ELR (cell line): ENCODE measurements around the gene P4HTM.

Experiments used
- DNase-seq: peaks from one replicate; pipeline ENCODE4 v3.0.0-alpha.2; 2015; ENCODE audit warnings: low read depth

The P4HTM gene

DNA sequence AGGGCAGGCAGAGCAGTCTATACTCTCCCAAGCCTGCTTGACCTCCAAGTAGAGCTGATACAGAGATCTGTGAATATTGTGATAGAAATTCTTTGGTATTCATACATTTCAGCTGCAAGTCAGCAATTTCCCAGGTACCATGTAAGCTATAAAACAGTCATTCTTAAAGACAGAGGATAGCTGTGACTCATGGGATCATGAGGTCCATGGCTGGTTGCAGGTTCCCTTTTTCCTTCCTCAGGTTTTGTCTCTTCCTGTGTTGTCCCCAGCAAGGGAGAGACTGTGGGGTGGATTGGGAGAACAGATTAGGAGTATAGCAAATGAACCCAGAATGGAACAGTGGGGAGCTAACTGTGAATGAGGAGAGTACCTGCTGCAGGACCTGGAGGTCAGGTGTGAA, 5.4 kb upstream of the P4HTM start:
- DNase-seq, result peak; percentile 52

DNA sequence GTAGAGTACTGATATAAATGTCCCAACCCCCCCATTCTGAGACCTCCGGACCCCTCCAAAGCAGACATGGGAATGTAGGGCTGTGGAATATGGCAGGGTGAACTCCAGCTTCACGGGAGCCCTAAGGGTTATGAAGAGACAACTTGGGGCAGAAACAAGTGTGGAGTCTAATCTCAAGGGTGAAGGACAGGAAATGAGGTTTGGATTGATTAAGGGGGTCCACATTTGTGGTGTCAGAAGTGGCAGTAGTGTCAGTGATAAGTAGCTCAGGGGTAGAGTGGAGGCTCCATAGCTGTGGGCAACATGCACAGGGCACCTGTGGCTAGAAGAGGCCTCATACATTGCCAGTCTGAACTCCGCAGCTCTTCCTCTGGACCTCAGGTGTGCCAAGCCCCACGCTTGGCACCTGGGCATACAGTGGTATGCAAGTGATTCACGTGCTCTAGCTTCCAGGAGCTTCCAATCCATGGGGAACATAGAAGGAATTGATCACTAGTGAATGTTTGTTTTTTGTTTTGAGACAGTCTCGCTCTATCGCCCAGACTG, 4.1 kb upstream of the P4HTM start:
- DNase-seq, result no peak

DNA sequence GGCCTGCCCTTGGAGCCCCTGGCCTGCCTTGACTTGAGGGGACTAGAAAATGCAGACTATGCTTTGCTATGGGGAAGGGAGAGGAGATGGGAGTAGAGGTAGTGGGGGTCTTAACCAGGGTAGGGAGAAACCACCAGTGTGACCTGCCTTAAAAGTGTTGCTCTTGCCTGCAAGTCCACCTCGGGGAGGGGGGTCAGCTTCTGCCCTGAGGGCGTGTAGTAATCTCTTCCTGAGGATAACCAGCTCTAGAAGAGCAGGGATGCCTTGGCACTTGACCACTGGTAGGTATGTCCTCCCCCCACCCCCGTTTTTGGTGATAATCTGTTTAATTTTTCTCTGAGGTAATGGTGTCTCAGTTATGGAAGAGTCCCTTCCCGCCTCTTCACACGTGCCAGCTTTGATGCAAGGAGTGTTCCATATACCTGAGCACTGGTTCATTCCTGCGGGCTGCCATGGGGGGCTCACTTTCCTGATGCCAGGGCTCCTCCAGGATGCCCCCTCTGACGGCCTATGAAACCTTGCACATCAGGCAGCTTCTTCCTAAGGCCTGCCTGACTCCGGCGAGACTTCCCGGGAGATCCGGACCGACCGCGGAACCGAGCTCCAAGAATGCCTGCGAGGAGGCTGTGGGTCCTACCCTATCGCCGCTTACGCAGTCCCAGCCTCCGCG, 780 bp upstream of the P4HTM start:
- DNase-seq, result peak; percentile 52

DNA sequence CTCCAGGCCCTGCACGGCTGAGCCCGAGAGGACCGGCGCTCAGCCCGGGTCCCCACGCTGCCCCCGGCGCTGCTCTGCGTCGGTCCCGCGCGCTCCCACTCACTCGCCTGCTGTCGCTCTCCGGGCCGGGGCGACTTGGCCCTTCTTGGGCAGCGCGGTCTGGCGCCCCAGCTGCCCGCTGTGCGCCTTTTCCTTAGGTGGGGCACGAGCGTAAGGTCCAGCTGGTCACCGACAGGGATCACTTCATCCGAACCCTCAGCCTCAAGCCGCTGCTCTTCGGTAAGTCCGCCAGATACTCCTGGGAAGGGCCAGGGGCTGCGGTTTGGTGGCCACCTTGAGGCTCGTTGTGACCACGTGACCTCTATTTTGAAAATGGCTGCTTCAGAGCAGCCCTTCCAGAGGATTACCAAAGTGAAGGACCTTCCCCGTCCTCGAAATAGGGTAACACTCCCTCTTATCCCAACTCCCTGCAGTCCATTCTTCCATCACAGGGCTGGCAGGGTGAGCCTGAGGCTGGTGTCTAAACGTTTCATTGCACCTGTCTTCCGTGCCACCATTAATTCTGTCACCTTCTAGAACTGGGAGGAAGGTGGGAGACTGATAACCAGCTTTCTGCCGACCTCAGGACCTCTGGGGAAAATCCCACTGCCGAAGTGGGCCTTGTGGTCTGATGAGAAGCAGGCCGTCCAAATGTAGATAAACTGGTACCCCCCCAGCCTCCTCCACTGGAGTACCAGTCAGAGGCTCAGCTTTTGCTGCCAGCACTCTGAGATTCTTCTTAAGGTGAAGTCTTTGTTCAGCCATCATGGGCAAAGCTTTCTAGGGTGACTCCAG, 812 bp downstream of the P4HTM start:
- peak; percentile 35 for DNase-seq

GRCh38 chr3:48991851-48992545, 2.0 kb downstream of the P4HTM start:
- no peak for DNase-seq

DNA sequence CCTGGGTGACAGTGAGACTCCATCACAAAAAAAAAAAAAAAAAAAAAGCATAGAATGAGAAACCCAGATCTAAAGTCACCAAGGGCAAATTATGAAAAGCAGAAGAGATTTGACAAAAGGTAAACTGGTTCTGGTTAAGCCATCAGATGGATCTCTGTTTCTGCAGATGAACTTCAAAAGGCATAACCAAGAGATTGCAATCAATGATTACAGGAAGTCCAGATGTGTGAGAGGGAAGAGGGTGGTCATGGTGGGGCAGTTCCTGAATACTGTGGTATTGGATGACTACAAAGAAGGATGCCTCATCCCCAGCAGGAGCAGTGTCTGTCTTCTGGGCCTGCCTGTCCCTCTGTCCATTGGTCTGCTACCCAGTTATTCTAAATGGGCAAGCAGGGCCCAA, 3.8 kb downstream of the P4HTM start:
- DNase-seq, result peak; percentile 29

DNA sequence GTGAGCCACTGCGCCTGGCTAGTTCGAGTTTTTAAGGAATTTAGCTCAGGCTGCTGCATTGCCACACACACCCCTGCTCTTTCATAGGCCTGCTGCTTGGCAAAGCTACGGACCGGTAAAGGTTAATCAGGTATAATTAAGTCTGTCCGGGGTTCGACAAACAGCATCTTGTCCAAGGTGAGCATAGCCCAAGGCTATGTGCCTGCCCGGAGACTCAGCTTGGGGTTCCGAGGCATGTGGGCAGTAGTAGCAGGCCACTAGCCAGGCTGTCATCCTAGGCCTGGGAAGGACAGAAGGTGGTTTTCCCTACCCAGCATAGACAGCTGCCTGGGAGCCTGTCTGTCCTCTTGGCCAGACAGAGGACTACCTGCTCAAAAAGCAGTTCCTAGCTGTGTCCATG, 6.6 kb downstream of the P4HTM start:
- no peak for DNase-seq

- no peak for DNase-seq
These were observed 7.1 kb downstream of the P4HTM start for GRCh38 chr3:48997102-48997635.

GRCh38 chr3:48997714-48998637, 7.9 kb downstream of the P4HTM start:
- no peak for DNase-seq

DNA sequence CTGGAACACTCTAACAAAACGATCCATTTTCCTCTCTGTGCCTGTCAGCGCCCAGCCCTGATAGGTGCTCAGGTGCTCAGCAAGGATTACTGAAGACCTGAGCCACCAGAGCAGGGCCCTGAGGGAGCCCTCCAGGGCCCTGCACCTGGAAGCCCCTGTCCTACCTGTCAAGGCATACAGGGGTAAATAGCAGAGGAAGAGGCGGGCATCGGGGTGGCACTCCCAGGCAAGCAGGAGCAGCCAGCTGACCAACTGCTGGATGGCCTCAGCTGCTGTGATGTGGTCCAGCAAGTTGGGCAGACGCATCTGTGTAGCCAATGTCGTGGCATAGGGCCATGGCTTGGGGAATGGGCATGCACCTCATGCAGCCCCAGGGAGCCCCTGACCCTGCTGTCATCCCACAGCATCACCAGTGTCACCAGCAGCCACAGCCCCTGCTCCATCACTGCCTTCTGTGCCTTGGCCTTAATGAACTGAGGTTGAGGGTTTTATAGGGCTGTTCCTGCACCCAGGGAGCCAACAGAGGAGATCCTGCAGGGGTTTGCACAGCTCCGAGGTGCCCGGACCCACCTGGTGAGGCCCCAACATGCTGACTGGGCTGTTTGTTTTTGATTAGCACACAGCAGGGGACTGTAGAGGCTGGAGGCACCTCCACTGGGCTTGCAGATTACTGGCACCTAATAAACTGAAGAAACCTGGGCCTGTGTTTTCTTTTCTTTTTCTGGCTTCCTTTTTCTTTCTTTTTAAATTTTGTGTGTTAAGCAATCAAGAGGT, 9.2 kb downstream of the P4HTM start:
- DNase-seq, result no peak

GRCh38 chr3:49001155-49001554, 11.1 kb downstream of the P4HTM start:
- DNase-seq, result no peak

DNA sequence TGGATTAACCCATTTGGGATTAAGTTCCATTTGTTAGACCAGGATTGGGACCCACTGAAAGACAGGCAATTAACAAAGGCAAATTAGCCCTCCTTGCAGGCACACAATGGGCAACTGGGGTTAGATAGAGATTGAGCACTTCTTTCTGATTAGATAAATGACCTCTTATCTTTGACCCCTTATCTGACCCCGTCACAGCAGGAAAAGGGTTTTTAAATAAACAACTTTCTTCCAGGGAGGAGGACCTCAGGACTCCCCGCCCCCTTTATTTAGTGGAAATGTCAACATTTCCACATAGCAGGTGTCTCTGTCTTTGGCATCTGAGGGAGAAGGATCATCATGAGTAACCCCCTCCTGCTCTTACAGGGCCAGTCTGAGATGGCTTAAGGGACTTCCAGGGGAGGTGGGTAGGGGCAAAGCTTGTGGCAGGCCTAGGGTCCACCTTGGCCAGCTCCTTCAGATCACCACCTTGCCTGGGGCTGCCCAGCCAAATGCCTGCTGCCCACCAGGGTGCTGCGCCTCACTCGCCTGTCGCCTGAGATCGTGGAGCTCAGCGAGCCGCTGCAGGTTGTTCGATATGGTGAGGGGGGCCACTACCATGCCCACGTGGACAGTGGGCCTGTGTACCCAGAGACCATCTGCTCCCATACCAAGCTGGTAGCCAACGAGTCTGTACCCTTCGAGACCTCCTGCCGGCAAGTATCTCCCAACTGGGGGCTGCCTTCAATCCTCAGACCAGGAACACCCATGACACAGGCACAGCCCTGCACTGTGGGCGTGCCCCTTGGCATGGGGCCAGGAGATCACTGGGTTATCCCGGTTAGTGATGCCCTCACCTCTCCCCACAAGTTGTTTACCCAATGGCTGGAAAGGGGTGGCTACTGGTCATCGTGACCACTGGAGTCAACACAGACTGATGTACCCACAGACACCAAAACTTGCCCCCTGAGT, 14.6 kb downstream of the P4HTM start:
- no peak for DNase-seq

DNA sequence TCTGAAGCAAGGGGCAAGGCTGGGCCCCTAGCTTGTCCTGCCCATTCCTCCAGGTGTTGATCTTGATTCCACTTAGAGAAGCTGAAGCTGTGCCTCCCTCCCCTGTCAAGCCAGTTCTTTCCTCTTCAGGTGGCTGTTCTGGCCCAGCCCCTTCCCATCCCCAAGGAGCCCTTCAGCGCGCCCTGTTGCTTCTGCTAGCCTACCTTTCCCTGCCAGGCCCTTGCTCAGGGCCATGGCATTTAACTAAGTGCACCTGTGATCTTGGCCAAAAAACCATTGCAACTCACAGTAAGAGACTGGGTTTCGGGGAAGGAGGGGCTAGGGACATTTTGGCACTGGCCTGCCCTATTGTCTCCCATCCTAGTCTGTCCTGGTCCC, 15.3 kb downstream of the P4HTM start:
- no peak for DNase-seq

GRCh38 chr3:49005998-49006397, 16.0 kb downstream of the P4HTM start:
- no peak for DNase-seq

DNA sequence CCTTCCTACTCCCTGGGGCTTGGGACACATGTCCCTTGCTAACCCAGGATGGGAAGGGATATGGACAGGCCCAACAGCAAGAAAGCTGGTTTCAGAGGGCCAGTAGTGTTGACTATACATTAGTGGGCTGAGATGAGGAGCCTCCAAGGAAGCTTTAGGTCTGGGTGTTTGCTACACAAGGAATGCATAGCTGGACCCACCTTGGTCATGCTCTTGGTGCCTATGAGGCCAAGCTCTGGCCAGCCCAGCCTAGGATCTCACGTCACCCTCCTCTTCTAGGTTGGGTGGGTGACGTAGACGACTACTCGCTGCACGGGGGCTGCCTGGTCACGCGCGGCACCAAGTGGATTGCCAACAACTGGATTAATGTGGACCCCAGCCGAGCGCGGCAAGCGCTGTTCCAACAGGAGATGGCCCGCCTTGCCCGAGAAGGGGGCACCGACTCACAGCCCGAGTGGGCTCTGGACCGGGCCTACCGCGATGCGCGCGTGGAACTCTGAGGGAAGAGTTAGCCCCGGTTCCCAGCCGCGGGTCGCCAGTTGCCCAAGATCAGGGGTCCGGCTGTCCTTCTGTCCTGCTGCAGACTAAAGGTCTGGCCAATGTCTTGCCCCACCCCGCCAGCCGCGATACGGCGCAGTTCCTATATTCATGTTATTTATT, 16.5 kb downstream of the P4HTM start:
- peak; percentile 55 for DNase-seq

DNA sequence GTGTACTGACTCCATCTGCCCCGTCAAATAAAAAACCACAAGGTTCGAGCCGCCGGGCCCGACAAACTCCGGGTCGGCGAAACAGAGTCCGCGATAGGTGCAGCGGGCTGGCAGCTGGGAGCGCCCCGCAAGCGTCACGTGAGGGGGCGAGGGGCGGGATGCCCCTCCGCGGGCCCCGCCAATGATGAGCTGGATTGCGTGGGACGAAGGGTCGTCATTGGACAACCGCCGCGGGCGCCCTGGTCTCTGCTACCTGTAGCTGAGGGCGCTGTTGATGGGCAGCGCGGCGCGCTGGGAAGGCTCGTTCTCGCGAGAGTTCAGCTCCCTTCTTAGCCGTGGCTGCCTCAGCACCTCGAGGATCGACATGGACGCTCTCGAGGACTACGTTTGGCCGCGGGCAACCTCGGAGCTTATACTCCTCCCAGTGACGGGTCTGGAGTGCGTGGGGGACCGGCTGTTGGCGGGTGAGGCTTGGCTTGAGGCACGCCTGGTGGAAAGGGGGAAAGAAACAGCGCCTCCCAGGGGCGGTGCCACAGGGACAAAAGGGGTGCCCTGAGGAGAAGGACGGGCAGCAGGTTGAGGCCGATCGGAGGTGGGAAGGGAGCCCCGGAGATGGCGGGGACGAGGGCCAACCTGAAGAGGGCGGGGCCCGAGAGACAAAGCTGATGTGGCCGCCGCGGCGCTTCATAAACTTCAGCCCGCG, 17.2 kb downstream of the P4HTM start, which contains the start of gene WDR6:
TSS of gene WDR6 (plus strand) at position 324 of the 703 bp plus-strand sequence. CDS start at position 365, 41 bp downstream.
- peak; percentile 98 for DNase-seq

- peak; percentile 92 for DNase-seq
These were observed 17.9 kb downstream of the P4HTM start for GRCh38 chr3:49007771-49008528.
